ACC112 (cell line): Measurements from ENCODE around the gene SPX.

Experiments used
- H2AFZ ChIP-seq: fragments of 200-600 bp; sonication (generic); one replicate; pipeline ENCODE4 v1.6.0; 2017; ENCODE audit warnings: antibody characterized with exemption, low read length; ENCODE audit not compliant: unreplicated experiment
- H3K27ac ChIP-seq: fragments of 200-600 bp; sonication (generic); 2 replicates; pipeline ENCODE4 v1.5.1; 2014; ENCODE audit warnings: low read depth, mild to moderate bottlenecking, antibody characterized with exemption, low read length, moderate library complexity
- H3K27me3 ChIP-seq: fragments of 200-600 bp; sonication (generic); 2 replicates; pipeline ENCODE4 v1.6.1; 2014; ENCODE audit warnings: mild to moderate bottlenecking, antibody characterized with exemption, low read length, moderate library complexity, mixed read lengths; ENCODE audit not compliant: insufficient read depth
- H3K36me3 ChIP-seq: fragments of 200-600 bp; sonication (generic); 2 replicates; pipeline ENCODE4 v1.6.1; 2016; ENCODE audit warnings: mild to moderate bottlenecking, antibody characterized with exemption, low read length, moderate library complexity, mixed read lengths; ENCODE audit not compliant: insufficient read depth
- H3K4me1 ChIP-seq: fragments of 200-600 bp; sonication (generic); one replicate; pipeline ENCODE4 v1.6.1; 2016; ENCODE audit warnings: low read length, mixed read lengths; ENCODE audit not compliant: insufficient read depth, unreplicated experiment, control insufficient read depth
- H3K4me3 ChIP-seq: fragments of 200-600 bp; sonication (generic); 2 replicates; pipeline ENCODE4 v1.5.1; 2014; ENCODE audit warnings: mild to moderate bottlenecking, low read depth, low read length
- H3K79me2 ChIP-seq: fragments of 200-600 bp; sonication (generic); one replicate; pipeline ENCODE4 v1.6.0; 2016; ENCODE audit warnings: low read length; ENCODE audit not compliant: control insufficient read depth, unreplicated experiment, insufficient read depth

SPX gene

DNA sequence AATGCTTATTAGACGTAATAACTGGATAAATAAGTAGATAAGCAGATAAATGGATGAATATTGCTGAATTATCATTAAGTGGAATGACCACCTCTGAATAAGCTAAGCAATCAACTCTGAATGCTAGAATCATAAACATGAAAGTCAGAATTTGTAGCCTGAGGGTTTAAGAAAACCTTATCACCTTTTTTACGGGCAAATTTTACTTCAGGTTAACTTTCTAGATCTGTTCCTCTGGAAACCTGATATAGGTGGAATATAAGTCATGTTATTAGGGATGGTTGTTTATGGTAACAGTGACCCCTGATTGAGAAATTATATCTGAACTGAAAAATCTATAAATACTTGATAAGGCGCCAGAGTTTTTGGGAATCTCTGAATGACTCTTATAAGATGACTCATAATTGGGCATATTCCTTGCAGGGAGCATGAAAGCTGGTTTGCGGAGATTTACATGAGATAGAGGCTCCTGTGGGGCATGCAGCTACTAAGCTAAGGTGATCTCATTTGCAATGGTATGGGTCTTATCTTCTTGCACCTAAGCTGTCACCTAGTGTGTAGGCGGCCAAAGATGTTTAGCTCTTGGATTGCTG, 12.1 kb downstream of the SPX start:
- Histone ChIP-seq H3K36me3 (no peaks in the 10 kb centered on the region), H2AFZ (no peak overlapping the region), H3K4me1 (peaks cover 4% of the 10 kb centered on the region), H3K27me3 (no peaks in the 10 kb centered on the region; the same call in 1 of the 2 replicates), H3K27ac (no peak overlapping the region), H3K79me2 (no peaks in the 10 kb centered on the region), H3K4me3 (no peak overlapping the region)

DNA sequence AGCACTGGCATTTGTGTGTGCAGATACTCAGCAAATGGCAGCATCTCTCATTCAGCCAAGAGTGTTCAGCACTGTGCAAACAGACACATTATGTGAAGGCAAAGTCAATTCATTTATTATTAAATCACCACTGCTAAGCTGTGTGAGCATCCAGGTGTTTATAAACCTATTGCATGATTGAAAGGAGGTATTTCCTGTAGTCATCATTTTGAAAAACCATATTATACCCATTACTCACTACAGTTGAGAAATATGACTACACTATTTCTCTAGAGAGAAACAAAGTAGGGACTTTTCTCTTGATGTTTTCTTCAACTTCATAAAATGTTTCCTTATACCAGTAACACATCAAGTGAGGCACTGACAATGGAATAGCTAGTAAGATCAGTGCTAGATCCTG, 13.7 kb downstream of the SPX start:
- no peaks in the 10 kb centered on the region for H3K79me2 ChIP-seq
- H3K27me3 ChIP-seq, result no peaks in the 10 kb centered on the region; the same call in 1 of the 2 replicates
- no peak overlapping the region for H3K4me3 ChIP-seq
- no peak overlapping the region for H2AFZ ChIP-seq
- H3K4me1 ChIP-seq, result peaks cover 4% of the 10 kb centered on the region
- no peaks in the 10 kb centered on the region for H3K36me3 ChIP-seq
- no peak overlapping the region for H3K27ac ChIP-seq

DNA sequence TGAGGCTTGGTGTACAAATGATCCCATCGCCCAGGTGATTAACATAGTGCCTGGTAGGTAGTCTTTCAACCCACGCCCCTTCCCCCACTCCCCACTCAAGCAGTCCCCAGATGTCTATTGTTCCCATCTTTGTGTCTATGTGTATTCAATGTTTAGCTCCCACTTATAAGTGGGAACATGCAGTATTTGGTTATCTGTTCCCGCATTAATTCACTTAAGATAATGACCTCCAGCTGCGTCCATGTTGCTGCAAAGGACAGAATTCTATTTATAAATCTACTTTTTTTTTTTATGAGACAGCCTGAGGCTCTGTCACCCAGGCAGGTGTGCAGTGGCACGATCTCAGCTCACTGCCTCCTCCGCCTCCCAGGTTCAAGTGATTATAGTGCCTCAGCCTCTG, 15.7 kb downstream of the SPX start:
- H3K36me3 ChIP-seq, result no peaks in the 10 kb centered on the region
- no peak overlapping the region for H2AFZ ChIP-seq
- no peaks in the 10 kb centered on the region for H3K79me2 ChIP-seq
- no peak overlapping the region for H3K4me3 ChIP-seq
- H3K27me3 ChIP-seq, result no peaks in the 10 kb centered on the region
- peaks cover 9% of the 10 kb centered on the region for H3K4me1 ChIP-seq
- H3K27ac ChIP-seq, result no peak overlapping the region

DNA sequence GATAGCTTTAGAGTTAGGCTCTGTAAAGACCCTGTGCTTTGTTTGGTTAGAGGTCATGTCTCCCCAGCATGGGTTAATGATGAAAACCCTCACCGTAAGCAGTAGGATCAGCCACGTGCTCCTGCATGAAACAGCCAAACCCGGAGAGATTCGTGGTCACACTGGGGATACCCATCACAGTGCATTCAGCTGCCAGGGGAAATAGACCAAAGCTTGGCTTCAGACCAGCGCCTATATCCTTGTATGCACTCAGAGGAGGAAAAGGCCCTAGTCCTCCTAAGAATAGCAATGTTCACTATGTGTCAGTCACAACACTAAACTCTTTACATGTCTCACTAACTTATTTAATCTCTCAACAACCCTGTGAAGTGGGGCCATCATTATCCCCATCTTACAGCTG, 16.3 kb downstream of the SPX start:
- Histone ChIP-seq H3K79me2 (no peaks in the 10 kb centered on the region), H3K36me3 (no peaks in the 10 kb centered on the region), H3K27me3 (no peaks in the 10 kb centered on the region), H3K27ac (no peak overlapping the region), H2AFZ (no peak overlapping the region), H3K4me3 (no peak overlapping the region), H3K4me1 (peaks cover 11% of the 10 kb centered on the region)

DNA sequence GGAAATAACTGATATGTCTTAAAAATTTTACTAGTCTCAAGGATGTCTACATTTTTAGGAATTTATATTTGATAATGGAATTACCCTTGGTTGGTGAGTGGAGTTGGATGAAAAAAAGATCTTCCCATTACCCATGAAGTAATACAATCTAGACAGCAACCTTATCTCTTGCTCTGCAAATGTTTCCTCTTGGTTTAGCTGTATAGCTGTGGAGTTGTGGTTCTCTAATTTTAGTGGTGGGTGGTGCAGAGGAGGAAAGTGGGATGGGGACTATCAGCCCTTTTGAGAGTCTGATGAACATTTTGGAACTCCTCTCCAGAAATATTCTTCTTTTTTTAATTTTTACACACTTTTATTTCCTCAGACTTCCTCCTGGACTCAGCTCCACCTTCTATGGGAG, 17.1 kb downstream of the SPX start:
- Histone ChIP-seq H3K4me1 (peaks cover 8% of the 10 kb centered on the region), H3K79me2 (no peaks in the 10 kb centered on the region), H3K27ac (no peak overlapping the region), H2AFZ (no peak overlapping the region), H3K27me3 (no peaks in the 10 kb centered on the region), H3K36me3 (no peaks in the 10 kb centered on the region), H3K4me3 (no peak overlapping the region)

DNA sequence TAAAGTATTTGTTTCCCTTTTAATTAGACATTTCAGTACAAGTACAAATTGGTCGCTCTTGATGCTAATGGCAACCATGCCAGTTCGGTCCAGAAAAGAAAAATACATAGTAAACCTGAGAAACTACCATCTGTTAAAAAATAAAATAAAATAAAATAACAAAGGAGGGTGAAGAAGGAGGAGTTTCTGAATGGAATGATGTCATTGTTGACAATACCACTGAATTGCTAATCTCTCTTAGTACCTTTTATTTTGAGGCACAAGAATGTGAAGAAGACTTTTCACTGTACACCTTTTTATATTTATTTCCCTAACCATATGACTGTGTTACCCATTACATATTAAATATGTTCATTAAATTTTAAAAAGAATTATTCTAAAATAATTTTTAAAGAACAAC, 19.5 kb downstream of the SPX start:
- Histone ChIP-seq H3K27ac (no peak overlapping the region), H3K36me3 (no peaks in the 10 kb centered on the region), H3K27me3 (no peaks in the 10 kb centered on the region), H3K4me3 (no peak overlapping the region), H2AFZ (no peak overlapping the region), H3K4me1 (peaks cover 7% of the 10 kb centered on the region), H3K79me2 (no peaks in the 10 kb centered on the region)

DNA sequence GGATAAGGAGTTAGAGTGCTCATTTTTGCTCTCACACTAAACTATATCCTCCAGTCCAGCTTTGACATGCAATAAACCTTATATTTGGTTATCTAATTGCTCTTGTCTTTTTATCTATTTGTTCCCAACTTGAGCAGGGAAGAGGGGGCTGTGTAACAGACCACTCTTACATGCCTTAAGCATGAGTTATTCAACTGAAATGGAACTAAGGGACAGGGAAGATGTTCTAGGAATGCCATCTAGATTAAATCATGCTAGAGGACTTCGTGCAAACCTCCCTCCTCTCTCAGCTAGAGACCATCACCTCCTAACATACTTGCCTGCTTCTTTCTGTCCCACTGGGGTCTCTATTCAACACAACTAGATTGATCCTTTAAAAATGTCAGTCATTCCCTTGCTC, 20.6 kb downstream of the SPX start:
- peaks cover 9% of the 10 kb centered on the region for H3K4me1 ChIP-seq
- H3K27me3 ChIP-seq, result no peaks in the 10 kb centered on the region
- H3K4me3 ChIP-seq, result no peak overlapping the region
- no peaks in the 10 kb centered on the region for H3K36me3 ChIP-seq
- H3K79me2 ChIP-seq, result no peaks in the 10 kb centered on the region
- H3K27ac ChIP-seq, result no peak overlapping the region
- no peak overlapping the region for H2AFZ ChIP-seq

DNA sequence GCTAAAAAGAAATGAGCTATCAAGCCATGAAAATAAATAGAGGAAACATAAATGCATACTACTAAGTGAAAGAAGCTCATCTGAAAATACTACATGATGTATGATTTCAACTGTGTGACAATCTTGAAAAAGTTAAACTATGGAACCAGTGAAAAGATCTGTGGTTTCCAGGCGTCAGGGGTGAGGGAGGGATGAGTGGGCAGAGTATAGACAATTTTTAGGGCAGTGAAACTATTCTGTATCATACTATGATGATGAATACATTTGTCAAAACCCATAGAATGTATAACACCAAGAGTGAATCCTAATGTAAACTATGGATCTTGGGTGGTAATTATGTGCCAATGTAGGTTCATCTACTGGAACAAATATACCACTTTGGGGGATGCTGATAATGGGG, 21.3 kb downstream of the SPX start:
- Histone ChIP-seq H2AFZ (no peak overlapping the region), H3K27ac (no peak overlapping the region)

DNA sequence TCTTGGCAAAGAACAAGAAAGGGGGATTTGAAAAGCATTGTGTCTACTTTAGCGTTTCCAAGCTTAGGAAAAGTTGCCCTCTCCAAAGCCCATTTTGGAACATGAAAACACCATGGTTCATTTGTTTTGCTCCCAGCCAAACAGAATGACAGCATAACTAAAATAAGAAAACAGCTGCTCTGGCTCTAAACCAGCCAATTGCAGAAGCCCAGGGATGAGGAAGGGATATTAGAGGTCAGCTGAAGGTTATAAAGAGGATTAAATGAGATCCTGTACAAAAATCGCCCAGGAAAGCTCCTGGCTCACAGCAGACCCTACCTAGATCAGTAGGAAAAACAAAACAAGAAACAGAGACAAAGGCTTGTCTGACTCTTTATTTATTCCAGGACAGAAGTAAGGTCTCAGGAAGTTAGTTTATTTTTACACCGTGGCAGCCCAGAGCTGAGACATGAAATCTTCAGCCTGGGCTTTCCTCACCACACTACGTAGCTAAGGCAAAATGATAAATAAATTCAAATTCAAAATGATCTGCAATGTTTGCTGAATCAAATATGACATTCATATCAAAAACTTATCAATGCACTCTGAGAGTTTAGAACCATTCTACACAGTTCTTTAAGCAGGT, 25.9 kb downstream of the SPX start:
- Histone ChIP-seq H3K4me1 (peaks cover 4% of the 10 kb centered on the region), H3K27me3 (no peaks in the 10 kb centered on the region), H3K4me3 (no peak overlapping the region), H3K27ac (no peak overlapping the region), H2AFZ (no peak overlapping the region), H3K36me3 (no peaks in the 10 kb centered on the region), H3K79me2 (no peaks in the 10 kb centered on the region)

More for the DNA sequence above, 21.3 kb downstream of the SPX start:
- H3K4me3 ChIP-seq, result no peak overlapping the region
- H3K4me1 ChIP-seq, result peaks cover 11% of the 10 kb centered on the region
- no peaks in the 10 kb centered on the region for H3K79me2 ChIP-seq
- no peaks in the 10 kb centered on the region for H3K36me3 ChIP-seq
- H3K27me3 ChIP-seq, result no peaks in the 10 kb centered on the region

DNA sequence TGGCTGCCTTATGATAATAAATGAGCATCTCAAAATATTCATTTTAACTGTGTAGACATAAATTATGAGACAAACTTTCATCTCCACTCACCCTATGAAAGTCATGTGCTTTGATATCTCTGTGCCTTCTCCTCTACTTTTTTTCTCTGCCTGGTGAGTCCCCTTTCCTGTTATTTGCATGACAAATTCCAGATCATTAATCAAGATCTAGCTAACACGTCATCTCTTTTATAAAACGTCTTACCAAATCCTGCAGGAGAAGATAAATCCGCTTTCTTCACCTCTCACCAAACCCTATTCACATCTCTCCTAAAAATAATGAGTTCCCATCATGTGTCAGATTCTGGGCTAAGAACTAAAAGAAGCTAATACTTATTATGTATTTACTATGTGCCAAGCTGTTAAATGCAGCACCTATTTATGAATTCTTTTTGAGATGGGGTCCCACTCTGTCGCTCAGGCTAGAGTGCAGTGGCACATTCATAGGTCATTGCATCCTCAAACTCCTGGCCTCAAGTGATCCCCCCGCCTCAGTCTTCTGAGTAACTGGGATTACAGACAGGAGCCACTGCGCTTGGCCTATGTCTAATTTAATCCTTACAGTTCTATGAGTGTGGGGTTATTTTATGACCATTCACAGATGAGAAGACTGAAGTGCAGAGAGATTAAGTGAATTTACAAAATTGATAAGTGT, 26.7 kb downstream of the SPX start:
- Histone ChIP-seq H2AFZ (no peak overlapping the region), H3K27me3 (no peaks in the 10 kb centered on the region)

DNA sequence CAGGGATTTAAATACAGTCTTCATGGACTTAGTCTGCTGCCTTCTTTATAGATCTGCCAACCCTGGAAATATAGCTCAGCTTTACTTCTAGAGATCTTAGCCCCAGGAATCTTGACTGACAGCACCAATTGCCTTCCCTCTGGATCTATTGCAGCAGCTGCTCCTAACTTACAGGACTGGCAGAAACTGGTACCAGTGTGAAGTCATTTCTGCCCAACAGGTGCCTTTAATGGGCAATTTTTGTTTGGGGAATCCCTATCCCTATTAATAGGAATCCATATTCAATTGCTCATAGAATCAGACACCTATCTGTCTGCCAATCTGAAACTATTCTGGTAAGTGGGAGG, 27.2 kb downstream of the SPX start:
- Histone ChIP-seq H3K27me3 (no peaks in the 10 kb centered on the region), H3K4me3 (no peak overlapping the region), H3K79me2 (no peaks in the 10 kb centered on the region), H3K4me1 (peaks cover 4% of the 10 kb centered on the region), H3K27ac (no peak overlapping the region), H3K36me3 (no peaks in the 10 kb centered on the region), H2AFZ (no peak overlapping the region)

More for the DNA sequence above, 26.7 kb downstream of the SPX start:
- no peaks in the 10 kb centered on the region for H3K36me3 ChIP-seq
- no peaks in the 10 kb centered on the region for H3K79me2 ChIP-seq
- no peak overlapping the region for H3K27ac ChIP-seq
- no peak overlapping the region for H3K4me3 ChIP-seq
- peaks cover 4% of the 10 kb centered on the region for H3K4me1 ChIP-seq
